Progenitor cell of endocrine pancreas (in vitro differentiated cells): Measurements from ENCODE around the gene CPA4. TPM values are rescaled to one million over a fixed set of nuclear protein-coding genes. Genes with fewer than 3 reads are reported as not detected.

Source experiments
- DNase-seq: peaks from one replicate; pipeline ENCODE4 v3.0.0; 2021; ENCODE audit warnings: low spot score; ENCODE audit not compliant: unreplicated experiment
- H3K27ac Mint-ChIP-seq: 2 replicates; pipeline ENCODE4 v1.8.0; 2021; ENCODE audit warnings: mild to moderate bottlenecking, moderate library complexity, mixed read lengths
- H3K27me3 Mint-ChIP-seq: 2 replicates; pipeline ENCODE4 v1.8.0; 2021; ENCODE audit warnings: mixed read lengths
- H3K36me3 Mint-ChIP-seq: 2 replicates; pipeline ENCODE4 v1.8.0; 2022; ENCODE audit warnings: mixed read lengths; ENCODE audit not compliant: insufficient read depth
- H3K4me1 Mint-ChIP-seq: 2 replicates; pipeline ENCODE4 v1.8.0; 2021; ENCODE audit warnings: low read depth, mixed read lengths
- H3K4me3 Mint-ChIP-seq: 2 replicates; pipeline ENCODE4 v1.8.0; 2021; ENCODE audit warnings: low read depth, mild to moderate bottlenecking, moderate library complexity, mixed read lengths
- H3K9me3 Mint-ChIP-seq: 2 replicates; pipeline ENCODE4 v1.8.0; 2021; ENCODE audit warnings: low read depth, mixed read lengths
- CTCF ChIP-seq: fragments of 200-600 bp; sonication (generic); IDR thresholded peaks from one replicate; pipeline ENCODE4 v1.5.0; 2021; ENCODE audit warnings: antibody characterized with exemption, mild to moderate bottlenecking; ENCODE audit not compliant: unreplicated experiment
- total RNA-seq: library from RNA; stranded (reverse); gene quantifications from 2 replicates; pipeline ENCODE4 v1.2.1, GENCODE V29; 2021

CPA4 gene
- total RNA-seq, 1 donor from 2014 or later, result 5.1 TPM

GRCh38 chr7:130359276-130359857 is 66.4 kb downstream of the CPA4 start:
- Mint-ChIP-seq H3K27me3 (no peaks in the 10 kb centered on the region), H3K4me3 (no peak overlapping the region), H3K27ac (no peak overlapping the region), H3K4me1 (peaks cover 16% of the 10 kb centered on the region), H3K36me3 (peaks cover 1% of the 10 kb centered on the region), H3K9me3 (peaks cover 7% of the 10 kb centered on the region)
- no peak for DNase-seq
- TF ChIP-seq CTCF, result no peak

GRCh38 chr7:130360518-130360917 is 67.6 kb downstream of the CPA4 start:
- no peaks in the 10 kb centered on the region for H3K27me3 Mint-ChIP-seq
- TF ChIP-seq CTCF, result no peak
- H3K27ac Mint-ChIP-seq, result peak overlapping the region; percentile 19
- no peak overlapping the region for H3K4me3 Mint-ChIP-seq
- peaks cover 1% of the 10 kb centered on the region for H3K36me3 Mint-ChIP-seq
- peaks cover 24% of the 10 kb centered on the region for H3K4me1 Mint-ChIP-seq
- no peak for DNase-seq
- peaks cover 7% of the 10 kb centered on the region for H3K9me3 Mint-ChIP-seq

- Mint-ChIP-seq H3K4me1 (peaks cover 22% of the 10 kb centered on the region), H3K27ac (no peak overlapping the region), H3K36me3 (peaks cover 1% of the 10 kb centered on the region), H3K9me3 (peaks cover 7% of the 10 kb centered on the region), H3K27me3 (no peaks in the 10 kb centered on the region), H3K4me3 (no peak overlapping the region)
- TF ChIP-seq CTCF, result no peak
- DNase-seq, result no peak
Measured at GRCh38 chr7:130361681-130362080, 68.7 kb downstream of the CPA4 start.

- no peak for DNase-seq
- Mint-ChIP-seq H3K27ac (no peak overlapping the region), H3K36me3 (peaks cover 1% of the 10 kb centered on the region)
Measured at GRCh38 chr7:130362251-130362816, 69.4 kb downstream of the CPA4 start.

More at GRCh38 chr7:130362251-130362816, 69.4 kb downstream of the CPA4 start:
- Mint-ChIP-seq H3K4me1 (peaks cover 27% of the 10 kb centered on the region), H3K4me3 (no peak overlapping the region), H3K27me3 (no peaks in the 10 kb centered on the region), H3K9me3 (peaks cover 7% of the 10 kb centered on the region)
- TF ChIP-seq CTCF, result no peak
